ENCODE data around the gene ZFR2. TPM values are rescaled to one million over a fixed set of nuclear protein-coding genes. Genes with fewer than 3 reads are reported as not detected.

The ZFR2 gene
- total RNA-seq, 4 donors from 2014 or later: not detected

GRCh38 chr19:3776479-3777040 lies 92.3 kb downstream of the ZFR2 start:
- in situ Hi-C loops (cut with MboI; ENCODE audit: low pct_ligation_motif_present in 1 of 4, low pct_unique_long_range_greater_than_20kb in 1 of 4, low sequenced_read_pairs in 3 of 4): no loop called here
- Histone ChIP-seq H3K4me1 (no peaks in the 10 kb centered on the region), H3K36me3 (no peaks in the 10 kb centered on the region), H3K27ac (no peak overlapping the region), H3K9me3 (peaks cover 6 to 9% of the 10 kb centered on the region in 2 donors), H3K27me3 (no peaks in the 10 kb centered on the region), H3K4me3 (no peak overlapping the region)
- no peak for TF ChIP-seq CTCF (IDR thresholded peaks at IDR 0.05)
- no peak for TF ChIP-seq POLR2AphosphoS5 (IDR thresholded peaks at IDR 0.05)
- no peak for TF ChIP-seq EP300 (IDR thresholded peaks at IDR 0.05; ENCODE audit: low read depth)
- TF ChIP-seq POLR2A (IDR thresholded peaks at IDR 0.05): no peak
- no peak for DNase-seq
- whole genome bisulfite sequencing, 2 donors (ENCODE audit: low coverage in 1 of 2): 88 to 93% methylated on average over 1 of the region's 1 CpG
- intact Hi-C loops (cut with DNase I; ENCODE audit: low total_unique reads): no loop called here

- Histone ChIP-seq H3K4me1 (no peaks in the 10 kb centered on the region), H3K27ac (no peak overlapping the region), H3K27me3 (no peaks in the 10 kb centered on the region), H3K4me3 (no peak overlapping the region), H3K36me3 (no peaks in the 10 kb centered on the region), H3K9me3 (peaks cover under 1 to 2% of the 10 kb centered on the region in 2 donors)
- intact Hi-C loops (cut with DNase I; ENCODE audit: low total_unique reads) (no loop called here), in situ Hi-C loops (cut with MboI; ENCODE audit: low pct_ligation_motif_present in 1 of 4, low pct_unique_long_range_greater_than_20kb in 1 of 4, low sequenced_read_pairs in 3 of 4) (no loop called here)
- WGBS, 2 donors (ENCODE audit: low coverage in 1 of 2): 80 to 96% methylated on average over 1 to 5 of the region's 5 CpGs
- TF ChIP-seq EP300 (IDR thresholded peaks at IDR 0.05; ENCODE audit: low read depth): no peak
- no peak for TF ChIP-seq POLR2AphosphoS5 (IDR thresholded peaks at IDR 0.05)
- TF ChIP-seq CTCF (IDR thresholded peaks at IDR 0.05): no peak
- no peak for TF ChIP-seq POLR2A (IDR thresholded peaks at IDR 0.05)
- no peak for DNase-seq
Measured at GRCh38 chr19:3775831-3776230, 93.0 kb downstream of the ZFR2 start.

- in situ Hi-C loops (cut with MboI; ENCODE audit: low pct_ligation_motif_present in 1 of 4, low pct_unique_long_range_greater_than_20kb in 1 of 4, low sequenced_read_pairs in 3 of 4) (no loop called here), intact Hi-C loops (cut with DNase I; ENCODE audit: low total_unique reads) (no loop called here)
- Histone ChIP-seq H3K27me3 (no peaks in the 10 kb centered on the region), H3K27ac (no peak overlapping the region), H3K36me3 (no peaks in the 10 kb centered on the region), H3K9me3 (no peaks in the 10 kb centered on the region), H3K4me1 (no peaks in the 10 kb centered on the region), H3K4me3 (no peak overlapping the region)
- no peak for DNase-seq
- 88% methylated on average over 2 of the region's 2 CpGs; no CpG with 5 or more reads in 1 of the 2 donors for WGBS, 2 donors (ENCODE audit: low coverage in 1 of 2)
- TF ChIP-seq POLR2AphosphoS5 (IDR thresholded peaks at IDR 0.05) (no peak), POLR2A (IDR thresholded peaks at IDR 0.05) (no peak)
Measured at GRCh38 chr19:3775374-3775711, 93.5 kb downstream of the ZFR2 start.

GRCh38 chr19:3774621-3775373 lies 94.0 kb downstream of the ZFR2 start:
- intact Hi-C loops (cut with DNase I; ENCODE audit: low total_unique reads): no loop called here
- TF ChIP-seq CTCF (IDR thresholded peaks at IDR 0.05) (no peak), POLR2A (IDR thresholded peaks at IDR 0.05) (no peak), EP300 (IDR thresholded peaks at IDR 0.05; ENCODE audit: low read depth) (no peak), POLR2AphosphoS5 (IDR thresholded peaks at IDR 0.05) (no peak)
- Histone ChIP-seq H3K4me1 (no peaks in the 10 kb centered on the region), H3K36me3 (no peaks in the 10 kb centered on the region), H3K27ac (no peak overlapping the region), H3K27me3 (no peaks in the 10 kb centered on the region), H3K9me3 (no peaks in the 10 kb centered on the region), H3K4me3 (no peak overlapping the region)
- DNase-seq: no peak
- in situ Hi-C loops (cut with MboI; ENCODE audit: low pct_ligation_motif_present in 1 of 4, low pct_unique_long_range_greater_than_20kb in 1 of 4, low sequenced_read_pairs in 3 of 4): no loop called here
- WGBS, 2 donors (ENCODE audit: low coverage in 1 of 2): 57 to 73% methylated on average over 3 to 25 of the region's 25 CpGs

All from transverse colon (tissue), 4 donors.